Hepatocyte (in vitro differentiated cells): ENCODE results near the gene CISD3. TPM values are rescaled to one million over a fixed set of nuclear protein-coding genes. Genes with fewer than 3 reads are reported as not detected.
A peak's percentile ranks its signal among the peaks of the same experiment; 100 is the strongest.

Source experiments
- DNase-seq: peaks from one replicate; pipeline ENCODE4 v3.0.0-alpha.2; 2016; ENCODE audit warnings: low spot score
- H2AFZ ChIP-seq: fragments of 200-600 bp; sonication (generic); 2 replicates; pipeline ENCODE4 v1.6.0; 2016; ENCODE audit warnings: antibody characterized with exemption, mild to moderate bottlenecking
- H3K27ac ChIP-seq: fragments of 200-600 bp; sonication (generic); 2 replicates; pipeline ENCODE4 v1.5.1; 2016; ENCODE audit warnings: mild to moderate bottlenecking
- H3K27me3 ChIP-seq: fragments of 200-600 bp; sonication (generic); 2 replicates; pipeline ENCODE4 v1.6.1; 2016
- H3K36me3 ChIP-seq: fragments of 200-600 bp; sonication (generic); replicated peaks from 2 replicates; pipeline ENCODE4 v1.5.1; 2016; ENCODE audit warnings: low read depth; ENCODE audit not compliant: insufficient read depth
- H3K4me1 ChIP-seq: fragments of 200-600 bp; sonication (generic); 2 replicates; pipeline ENCODE4 v1.5.1; 2016; ENCODE audit warnings: mild to moderate bottlenecking, moderate library complexity; ENCODE audit not compliant: insufficient read depth
- H3K4me2 ChIP-seq: fragments of 200-600 bp; sonication (generic); 2 replicates; pipeline ENCODE4 v1.6.0; 2016
- H3K4me3 ChIP-seq: fragments of 200-600 bp; sonication (generic); 2 replicates; pipeline ENCODE4 v1.5.1; 2016; ENCODE audit warnings: mild to moderate bottlenecking
- H3K79me2 ChIP-seq: fragments of 200-600 bp; sonication (generic); 2 replicates; pipeline ENCODE4 v1.6.0; 2017; ENCODE audit warnings: mild to moderate bottlenecking
- H3K9me2 ChIP-seq: fragments of 200-600 bp; sonication (generic); replicated peaks from 2 replicates; pipeline ENCODE4 v1.6.0; 2017; ENCODE audit warnings: mild to moderate bottlenecking; ENCODE audit not compliant: insufficient read depth
- H3K9me3 ChIP-seq: fragments of 200-600 bp; sonication (generic); 2 replicates; pipeline ENCODE4 v1.5.1; 2016; ENCODE audit warnings: low read depth, mild to moderate bottlenecking
- H4K20me1 ChIP-seq: fragments of 200-600 bp; sonication (generic); 2 replicates; pipeline ENCODE4 v1.6.0; 2016; ENCODE audit warnings: mild to moderate bottlenecking; ENCODE audit not compliant: insufficient read depth, poor library complexity, severe bottlenecking
- CTCF ChIP-seq: fragments of 200-600 bp; sonication (generic); IDR thresholded peaks from 2 replicates; pipeline ENCODE4 v1.5.1; 2016; ENCODE audit warnings: antibody characterized with exemption, mild to moderate bottlenecking; ENCODE audit not compliant: poor library complexity
- EZH2 ChIP-seq: fragments of 200-600 bp; sonication (generic); IDR thresholded peaks from 2 replicates; pipeline ENCODE4 v1.6.1; 2016; ENCODE audit warnings: antibody characterized with exemption, mild to moderate bottlenecking, borderline replicate concordance
- EZH2phosphoT487 ChIP-seq: fragments of 200-600 bp; sonication (generic); IDR thresholded peaks from one replicate; pipeline ENCODE4 v1.6.1; 2018; ENCODE audit warnings: antibody characterized with exemption, mild to moderate bottlenecking, low read depth, moderate library complexity; ENCODE audit not compliant: unreplicated experiment, severe bottlenecking
- WGBS: methylation state at CpG from one replicate; pipeline ENCODE4 v1.1.6; 2016; ENCODE audit warnings: low lambda C conversion rate; ENCODE audit errors: missing lambda C conversion rate; 5-methylcytosine and 5-hydroxymethylcytosine counted together
- polyA plus RNA-seq: library from polyadenylated mRNA; unstranded; fragments of >200 nt; fragmentation: Nextera tagmentation; extraction: Ambion mirVana; gene quantifications from 2 replicates; pipeline ENCODE4 v1.2.1, GENCODE V29; 2016
- total RNA-seq: library from RNA; depleted of rRNA; stranded (reverse); fragments of >200 nt; gene quantifications from 2 replicates; pipeline ENCODE4 v1.2.3, GENCODE V29; 2014

The CISD3 gene
- total and polyA plus RNA-seq, 2 experiments from 2014 or later = 5.0 to 37.0 TPM

- H4K20me1 ChIP-seq = no peaks in the 10 kb centered on the region
- no peaks in the 10 kb centered on the region for H3K79me2 ChIP-seq
- H3K27me3 ChIP-seq = no peaks in the 10 kb centered on the region
- TF ChIP-seq EZH2 (no peak), EZH2phosphoT487 (no peak), CTCF (no peak)
- H3K27ac ChIP-seq = no peak overlapping the region
- no peak overlapping the region for H3K4me2 ChIP-seq
- no peaks in the 10 kb centered on the region for H3K9me2 ChIP-seq
- 81% methylated on average over 12 of the region's 12 CpGs for WGBS
- H3K4me3 ChIP-seq = no peak overlapping the region
- peak; percentile 39 for DNase-seq
- H2AFZ ChIP-seq = no peak overlapping the region
- peaks cover 4% of the 10 kb centered on the region for H3K4me1 ChIP-seq
- H3K9me3 ChIP-seq = no peaks in the 10 kb centered on the region
- H3K36me3 ChIP-seq = no peaks in the 10 kb centered on the region
Measured at GRCh38 chr17:38693700-38694329, 36.3 kb upstream of the CISD3 start.

- Histone ChIP-seq H3K4me1 (peaks cover 19% of the 10 kb centered on the region), H3K9me2 (no peaks in the 10 kb centered on the region), H3K4me3 (no peak overlapping the region), H3K4me2 (no peak overlapping the region), H3K9me3 (no peaks in the 10 kb centered on the region), H2AFZ (no peak overlapping the region), H3K27me3 (no peaks in the 10 kb centered on the region), H3K79me2 (no peaks in the 10 kb centered on the region), H4K20me1 (no peaks in the 10 kb centered on the region), H3K36me3 (no peaks in the 10 kb centered on the region), H3K27ac (no peak overlapping the region)
- TF ChIP-seq CTCF = no peak
- TF ChIP-seq EZH2 = no peak
- TF ChIP-seq EZH2phosphoT487 = no peak
- DNase-seq = no peak
- 80% methylated on average over 4 of the region's 4 CpGs for WGBS
Measured at GRCh38 chr17:38697061-38697820, 32.9 kb upstream of the CISD3 start.

- 87% methylated on average over 5 of the region's 5 CpGs for WGBS
- H3K4me3 ChIP-seq = no peak overlapping the region
- no peak overlapping the region for H2AFZ ChIP-seq
- H3K36me3 ChIP-seq = no peaks in the 10 kb centered on the region
- H3K4me1 ChIP-seq = peaks cover 25% of the 10 kb centered on the region
- no peaks in the 10 kb centered on the region for H3K79me2 ChIP-seq
- no peak for TF ChIP-seq EZH2
- TF ChIP-seq CTCF = no peak
- TF ChIP-seq EZH2phosphoT487 = no peak
- H3K27ac ChIP-seq = no peak overlapping the region
- H4K20me1 ChIP-seq = no peaks in the 10 kb centered on the region
- no peak overlapping the region for H3K4me2 ChIP-seq
- H3K9me3 ChIP-seq = no peaks in the 10 kb centered on the region
- H3K27me3 ChIP-seq = no peaks in the 10 kb centered on the region
- DNase-seq = no peak
- no peaks in the 10 kb centered on the region for H3K9me2 ChIP-seq
Measured at GRCh38 chr17:38698760-38699159, 31.4 kb upstream of the CISD3 start.
